Measurements from ENCODE around the gene ADCK2. TPM values are rescaled to one million over a fixed set of nuclear protein-coding genes. Genes with fewer than 3 reads are reported as not detected.

ADCK2 gene
- total RNA-seq, 2 donors from 2014 or later, result 25.4 to 40.6 TPM

GRCh38 chr7:140696024-140696679 lies 23.4 kb downstream of the ADCK2 start:
- H3K9me3 ChIP-seq, result no peaks in the 10 kb centered on the region
- intact Hi-C loops (cut with DNase I), result no loop called here
- peak overlapping the region; percentile 46 for H3K4me3 ChIP-seq
- no peak for TF ChIP-seq CTCF (IDR thresholded peaks at IDR 0.05)
- peak overlapping the region; percentile 57 to 93 for H3K9ac ChIP-seq (ENCODE audit: low read depth in 2 of 2, low read length in 2 of 2)
- no peaks in the 10 kb centered on the region for H3K36me3 ChIP-seq
- DNase-seq, result peak; percentile 97
- H3K27me3 ChIP-seq, result no peaks in the 10 kb centered on the region
- peak overlapping the region; percentile 69 for H3K27ac ChIP-seq
- peaks cover 7% of the 10 kb centered on the region for H3K4me1 ChIP-seq

GRCh38 chr7:140696680-140697446 lies 24.1 kb downstream of the ADCK2 start, which contains the start of gene NDUFB2:
NDUFB2 (plus strand) TSS chr7:140696708; CDS start chr7:140696745, 37 bp downstream.
- Histone ChIP-seq H3K9ac (ENCODE audit: low read depth in 2 of 2, low read length in 2 of 2) (peak within 1 kb of the TSS; percentile 57 to 93), H3K4me3 (peak within 1 kb of the TSS; percentile 46), H3K9me3 (no peaks in the 10 kb centered on the region), H3K27ac (peak within 1 kb of the TSS; percentile 69), H3K36me3 (no peaks in the 10 kb centered on the region), H3K27me3 (no peaks in the 10 kb centered on the region), H3K4me1 (peaks cover 7% of the 10 kb centered on the region)
- DNase-seq, result peak; percentile 85
- intact Hi-C loops (cut with DNase I), result no loop called here
- TF ChIP-seq CTCF (IDR thresholded peaks at IDR 0.05), result no peak

GRCh38 chr7:140697447-140698143 lies 24.9 kb downstream of the ADCK2 start:
- Histone ChIP-seq H3K27ac (peak overlapping the region; percentile 69), H3K27me3 (no peaks in the 10 kb centered on the region), H3K4me3 (peak overlapping the region; percentile 46), H3K9ac (ENCODE audit: low read depth in 2 of 2, low read length in 2 of 2) (peak overlapping the region; percentile 57 to 93), H3K4me1 (peaks cover 7% of the 10 kb centered on the region), H3K9me3 (no peaks in the 10 kb centered on the region), H3K36me3 (no peaks in the 10 kb centered on the region)
- DNase-seq, result no peak
- intact Hi-C loops (cut with DNase I), result no loop called here
- no peak for TF ChIP-seq CTCF (IDR thresholded peaks at IDR 0.05)

GRCh38 chr7:140698477-140698876 lies 25.7 kb downstream of the ADCK2 start:
- no peak for TF ChIP-seq CTCF (IDR thresholded peaks at IDR 0.05)
- no peak for DNase-seq
- peaks cover 7% of the 10 kb centered on the region for H3K4me1 ChIP-seq
- H3K27ac ChIP-seq, result no peak overlapping the region
- no peak overlapping the region for H3K9ac ChIP-seq (ENCODE audit: low read depth in 2 of 2, low read length in 2 of 2)
- H3K27me3 ChIP-seq, result no peaks in the 10 kb centered on the region
- no peak overlapping the region for H3K4me3 ChIP-seq
- H3K36me3 ChIP-seq, result no peaks in the 10 kb centered on the region
- no peaks in the 10 kb centered on the region for H3K9me3 ChIP-seq
- intact Hi-C loops (cut with DNase I), result no loop called here

GRCh38 chr7:140702774-140703173 lies 30.0 kb downstream of the ADCK2 start:
- Histone ChIP-seq H3K27ac (no peak overlapping the region), H3K4me3 (no peak overlapping the region), H3K27me3 (no peaks in the 10 kb centered on the region), H3K4me1 (peaks cover 4% of the 10 kb centered on the region), H3K9me3 (no peaks in the 10 kb centered on the region), H3K9ac (ENCODE audit: low read depth in 2 of 2, low read length in 2 of 2) (no peak overlapping the region), H3K36me3 (peaks cover 5% of the 10 kb centered on the region)
- intact Hi-C loops (cut with DNase I), result no loop called here
- DNase-seq, result no peak
- TF ChIP-seq CTCF (IDR thresholded peaks at IDR 0.05), result no peak

Data from colonic mucosa (tissue), 4 donors.